Stomach smooth muscle (tissue), 2 donors: ENCODE measurements around the gene KCNN1.

Experiments used
- H3K27ac ChIP-seq: one replicate; pipeline ENCODE4 v1.7.0; 2013; ENCODE audit warnings: mild to moderate bottlenecking, low read length, inconsistent platforms
- H3K27me3 ChIP-seq, 2 donors: one replicate each; pipeline ENCODE4 v1.7.0; 2013; ENCODE audit warnings: low read length in 2 of 2; ENCODE audit not compliant: insufficient read depth in 2 of 2, control insufficient read depth in 1 of 2
- H3K36me3 ChIP-seq, 2 donors: one replicate each; pipeline ENCODE4 v1.7.0; 2013; ENCODE audit warnings: low read length in 2 of 2; ENCODE audit not compliant: control insufficient read depth in 2 of 2, insufficient read depth in 2 of 2
- H3K4me1 ChIP-seq: one replicate; pipeline ENCODE4 v1.7.0; 2013; ENCODE audit warnings: low read length; ENCODE audit not compliant: control insufficient read depth, insufficient read depth
- H3K4me3 ChIP-seq, 2 donors: one replicate each; pipeline ENCODE4 v1.7.0; 2013; ENCODE audit warnings: low read length in 2 of 2
- H3K9ac ChIP-seq, 2 donors: one replicate each; pipeline ENCODE4 v1.7.0; 2013; ENCODE audit warnings: low read length in 2 of 2, mild to moderate bottlenecking in 1 of 2
- H3K9me3 ChIP-seq, 2 donors: one replicate each; pipeline ENCODE4 v1.7.0; 2013; ENCODE audit warnings: low read length in 2 of 2; ENCODE audit not compliant: control insufficient read depth in 2 of 2
- donor health status: healthy.
- donor health status: Pancreatic carcinoma.

Gene KCNN1

GRCh38 chr19:18044825-18045304 is 78.0 kb downstream of the KCNN1 start:
- Histone ChIP-seq H3K9me3 (peaks cover 0 to 3% of the 10 kb centered on the region in 2 donors), H3K36me3 (no peaks in the 10 kb centered on the region), H3K27me3 (peaks cover 2 to 12% of the 10 kb centered on the region in 2 donors), H3K27ac (peak overlapping the region; percentile 31), H3K9ac (peak overlapping the region; percentile 36 to 62), H3K4me1 (peaks cover 5% of the 10 kb centered on the region), H3K4me3 (peak overlapping the region; percentile 54 to 76)

GRCh38 chr19:18045307-18046050 is 78.6 kb downstream of the KCNN1 start:
- peak overlapping the region; percentile 54 to 76 for H3K4me3 ChIP-seq
- H3K27me3 ChIP-seq = peaks cover 2 to 16% of the 10 kb centered on the region in 2 donors
- peak overlapping the region; percentile 31 for H3K27ac ChIP-seq
- peaks cover 0 to 3% of the 10 kb centered on the region in 2 donors for H3K9me3 ChIP-seq
- peaks cover 5% of the 10 kb centered on the region for H3K4me1 ChIP-seq
- H3K9ac ChIP-seq = peak overlapping the region; percentile 36 to 62
- no peaks in the 10 kb centered on the region for H3K36me3 ChIP-seq

DNA sequence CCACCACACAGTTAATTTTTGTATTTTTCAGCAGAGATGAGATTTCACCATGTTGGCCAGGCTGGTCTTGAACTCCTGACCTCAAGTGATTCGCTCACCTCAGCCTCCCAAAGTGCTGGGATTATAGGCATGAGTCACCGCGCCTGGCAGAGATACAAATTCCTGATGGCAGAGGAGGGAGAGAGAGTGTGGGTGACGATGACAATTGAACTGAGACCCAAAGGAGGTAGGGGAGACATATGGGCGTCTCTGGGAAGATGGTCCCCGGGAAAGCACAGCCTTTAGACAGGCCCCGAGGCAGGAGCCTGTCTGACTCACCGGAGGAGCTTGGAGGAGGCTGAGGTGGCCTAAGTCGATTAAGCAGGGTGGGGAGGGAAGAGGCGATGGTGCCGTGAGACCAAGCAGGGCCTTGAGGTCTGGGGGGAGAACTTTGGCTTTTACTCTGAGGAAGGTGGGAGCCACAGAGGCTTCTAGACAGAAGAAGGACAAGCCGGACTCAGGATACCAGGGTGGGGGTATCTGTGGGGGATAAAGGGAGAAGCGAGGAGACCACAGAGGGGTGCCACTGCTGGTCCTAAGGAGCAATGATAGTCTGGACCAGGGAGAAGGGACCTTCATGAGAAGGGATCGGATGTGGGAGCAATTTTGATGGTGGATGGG is 79.3 kb downstream of the KCNN1 start:
- no peaks in the 10 kb centered on the region for H3K9me3 ChIP-seq
- H3K36me3 ChIP-seq = no peaks in the 10 kb centered on the region
- H3K4me3 ChIP-seq = no peak overlapping the region
- peaks cover 5% of the 10 kb centered on the region for H3K4me1 ChIP-seq
- H3K27ac ChIP-seq = no peak overlapping the region
- no peak overlapping the region for H3K9ac ChIP-seq
- H3K27me3 ChIP-seq = peaks cover 0 to 16% of the 10 kb centered on the region in 2 donors

DNA sequence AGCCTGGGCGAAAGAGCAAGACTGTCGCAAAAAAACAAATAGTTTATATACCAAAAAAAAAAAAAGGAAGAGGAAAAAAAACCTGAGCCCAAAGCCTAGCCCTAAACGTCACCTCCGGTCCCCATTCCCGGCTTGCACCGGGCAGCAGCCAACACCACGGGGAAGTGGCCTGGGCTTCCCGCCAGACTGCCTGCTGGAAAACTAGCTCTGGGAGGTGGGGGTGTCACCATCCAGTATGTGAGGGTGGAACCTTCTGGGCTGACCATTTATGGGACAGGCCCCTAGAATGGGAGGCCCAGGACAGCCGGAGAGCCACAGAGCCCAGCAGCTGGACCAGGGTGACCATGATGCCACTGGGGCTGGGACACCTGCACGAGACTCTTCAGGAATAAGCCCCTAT is 82.5 kb downstream of the KCNN1 start:
- Histone ChIP-seq H3K36me3 (no peaks in the 10 kb centered on the region), H3K27ac (peak overlapping the region; percentile 31), H3K4me1 (peaks cover 10% of the 10 kb centered on the region), H3K27me3 (peaks cover 0 to 18% of the 10 kb centered on the region in 2 donors), H3K9me3 (no peaks in the 10 kb centered on the region), H3K9ac (no peak overlapping the region), H3K4me3 (no peak overlapping the region)
